Measurements from ENCODE around the gene USF2.

DNA sequence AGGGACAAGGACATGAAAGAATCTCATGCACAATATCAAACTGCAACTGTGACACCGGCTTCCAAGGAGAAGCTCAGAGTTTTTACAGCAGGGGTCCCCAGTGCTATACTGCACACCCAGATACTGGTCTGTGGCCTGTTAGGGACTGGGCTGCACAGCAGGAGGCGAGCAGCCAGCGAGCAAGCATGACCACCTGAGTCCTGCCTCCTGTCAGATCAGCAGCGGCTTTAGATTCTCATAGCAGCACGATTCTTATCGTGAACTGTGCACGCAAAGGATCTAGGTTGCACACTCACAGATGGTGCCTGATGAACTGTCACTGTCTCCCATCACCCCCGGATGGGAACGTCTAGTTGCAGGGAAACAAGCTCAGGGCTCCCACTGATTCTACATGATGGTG, 47.1 kb downstream of the USF2 start:
- TF ChIP-seq, protein P1, sequence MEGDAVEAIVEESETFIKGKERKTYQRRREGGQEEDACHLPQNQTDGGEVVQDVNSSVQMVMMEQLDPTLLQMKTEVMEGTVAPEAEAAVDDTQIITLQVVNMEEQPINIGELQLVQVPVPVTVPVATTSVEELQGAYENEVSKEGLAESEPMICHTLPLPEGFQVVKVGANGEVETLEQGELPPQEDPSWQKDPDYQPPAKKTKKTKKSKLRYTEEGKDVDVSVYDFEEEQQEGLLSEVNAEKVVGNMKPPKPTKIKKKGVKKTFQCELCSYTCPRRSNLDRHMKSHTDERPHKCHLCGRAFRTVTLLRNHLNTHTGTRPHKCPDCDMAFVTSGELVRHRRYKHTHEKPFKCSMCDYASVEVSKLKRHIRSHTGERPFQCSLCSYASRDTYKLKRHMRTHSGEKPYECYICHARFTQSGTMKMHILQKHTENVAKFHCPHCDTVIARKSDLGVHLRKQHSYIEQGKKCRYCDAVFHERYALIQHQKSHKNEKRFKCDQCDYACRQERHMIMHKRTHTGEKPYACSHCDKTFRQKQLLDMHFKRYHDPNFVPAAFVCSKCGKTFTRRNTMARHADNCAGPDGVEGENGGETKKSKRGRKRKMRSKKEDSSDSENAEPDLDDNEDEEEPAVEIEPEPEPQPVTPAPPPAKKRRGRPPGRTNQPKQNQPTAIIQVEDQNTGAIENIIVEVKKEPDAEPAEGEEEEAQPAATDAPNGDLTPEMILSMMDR (IDR thresholded peaks at IDR 0.05 in 4 of 5, conservative IDR thresholded peaks at IDR 0.05 in 1 of 5), result no peak
- TF ChIP-seq POLR2A (IDR thresholded peaks at IDR 0.05), result no peak

All from gastrocnemius medialis (tissue), 4 donors.